RCC 7860 (cell line): ENCODE data around the gene CNOT6.
A peak's percentile ranks its signal among the peaks of the same experiment; 100 is the strongest.
"Not testable (repeated sequence)": the region's sequence is repeated elsewhere in the genome, so short reads cannot be mapped to it uniquely, and the experiment has no call there.

ENCODE experiments used
- DNase-seq: peaks from one replicate; pipeline ENCODE4 v3.0.0-alpha.2; 2015; ENCODE audit warnings: low spot score
- FAIRE-seq: peaks from 2 replicates; lab custom pipeline; 2012; peaks lifted over from hg19 to GRCh38; lab: Jason Lieb, UNC

Gene CNOT6

DNA sequence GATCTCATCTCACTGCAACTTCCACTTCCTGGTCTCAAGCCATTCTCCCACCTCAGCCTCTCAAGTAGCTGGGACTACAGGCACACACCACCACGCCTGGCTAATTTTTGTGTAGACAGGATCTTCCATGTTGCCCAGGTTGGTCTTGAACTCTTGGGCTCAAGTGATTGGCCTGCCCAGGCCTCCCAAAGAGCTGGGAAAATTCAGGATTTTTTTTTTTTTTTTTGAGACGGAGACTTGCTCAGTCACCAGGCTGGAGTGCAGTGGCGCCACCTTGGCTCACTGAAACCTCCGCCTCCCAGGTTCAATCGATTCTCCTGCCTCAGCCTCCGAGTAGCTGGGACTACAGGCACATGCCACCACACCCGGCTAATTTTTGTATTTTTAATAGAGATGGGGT lies 21.8 kb downstream of the CNOT6 start:
- FAIRE-seq, DNase-seq: not testable (repeated sequence)

DNA sequence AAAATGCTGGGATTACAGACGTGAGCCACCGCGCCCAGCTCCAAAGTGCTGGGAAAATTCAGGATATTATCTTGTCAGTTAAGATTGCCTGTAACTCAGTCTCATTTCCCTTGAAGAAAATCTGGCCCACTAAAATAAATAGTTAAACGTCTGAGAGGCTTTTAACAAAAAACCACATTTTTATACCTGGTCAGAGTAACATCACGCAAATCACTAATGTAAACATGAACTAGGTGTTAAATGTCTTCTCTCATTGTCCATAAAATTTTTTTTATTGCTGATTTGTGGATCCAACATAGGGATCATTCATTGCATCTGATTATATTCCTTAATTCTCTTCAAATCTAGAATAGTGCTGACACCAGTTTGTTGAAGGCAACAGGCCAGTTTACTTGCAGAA lies 22.3 kb downstream of the CNOT6 start:
- DNase-seq (no peak), FAIRE-seq (no peak)

DNA sequence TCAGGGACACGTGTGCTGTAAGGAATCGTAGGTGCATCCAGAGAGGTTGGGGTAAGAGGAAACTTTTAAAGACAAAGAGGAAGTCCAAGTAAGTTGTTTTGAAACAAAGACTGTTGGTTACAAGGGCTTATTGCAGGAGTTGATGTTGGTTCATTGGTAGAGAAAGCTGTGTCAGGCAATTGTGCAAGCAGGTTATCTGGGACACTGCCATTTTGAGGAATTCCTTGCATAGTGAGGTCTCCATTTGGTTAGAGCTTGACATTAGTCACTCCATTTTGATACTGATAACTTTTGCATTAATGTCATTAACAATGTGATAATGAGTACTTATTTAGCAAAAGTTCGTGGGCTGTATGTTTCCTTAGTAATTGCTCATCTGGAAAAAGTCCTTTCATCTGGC lies 24.9 kb downstream of the CNOT6 start:
- FAIRE-seq, result no peak

GRCh38 chr5:180521101-180521500 lies 26.9 kb downstream of the CNOT6 start:
- DNase-seq, result no peak
- FAIRE-seq, result no peak

More for the DNA sequence above, 24.9 kb downstream of the CNOT6 start:
- no peak for DNase-seq

- DNase-seq (no peak), FAIRE-seq (no peak)
Observed at GRCh38 chr5:180521591-180521990, 27.4 kb downstream of the CNOT6 start.

- DNase-seq (no peak), FAIRE-seq (no peak)
Observed at GRCh38 chr5:180522330-180522729, 28.2 kb downstream of the CNOT6 start.

GRCh38 chr5:180523629-180524466 lies 29.7 kb downstream of the CNOT6 start:
- FAIRE-seq, result peak; percentile 16
- no peak for DNase-seq

GRCh38 chr5:180525399-180525798 lies 31.2 kb downstream of the CNOT6 start:
- FAIRE-seq (no peak), DNase-seq (no peak)

- DNase-seq (no peak), FAIRE-seq (no peak)
Observed at GRCh38 chr5:180526269-180526668, 32.1 kb downstream of the CNOT6 start.

DNA sequence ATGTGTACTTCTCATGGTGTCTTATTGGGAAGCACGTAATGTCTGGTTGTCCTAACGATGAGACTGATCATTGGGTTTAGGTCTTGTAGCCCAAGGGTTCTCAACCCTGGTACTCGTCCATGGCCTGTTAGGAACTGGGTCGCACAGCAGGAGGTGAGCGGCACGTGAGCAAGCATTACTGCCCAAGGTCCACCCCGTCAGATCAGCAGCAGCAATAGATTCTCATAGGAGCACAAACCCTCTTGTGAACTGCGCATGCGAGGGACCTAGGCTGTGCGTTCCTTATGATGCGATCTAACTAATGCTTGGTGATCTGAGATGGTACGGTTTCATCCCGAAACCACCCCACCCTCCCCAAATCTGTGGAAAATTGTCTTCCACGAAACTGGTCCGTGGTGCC lies 33.5 kb downstream of the CNOT6 start:
- DNase-seq (no peak), FAIRE-seq (no peak)

DNA sequence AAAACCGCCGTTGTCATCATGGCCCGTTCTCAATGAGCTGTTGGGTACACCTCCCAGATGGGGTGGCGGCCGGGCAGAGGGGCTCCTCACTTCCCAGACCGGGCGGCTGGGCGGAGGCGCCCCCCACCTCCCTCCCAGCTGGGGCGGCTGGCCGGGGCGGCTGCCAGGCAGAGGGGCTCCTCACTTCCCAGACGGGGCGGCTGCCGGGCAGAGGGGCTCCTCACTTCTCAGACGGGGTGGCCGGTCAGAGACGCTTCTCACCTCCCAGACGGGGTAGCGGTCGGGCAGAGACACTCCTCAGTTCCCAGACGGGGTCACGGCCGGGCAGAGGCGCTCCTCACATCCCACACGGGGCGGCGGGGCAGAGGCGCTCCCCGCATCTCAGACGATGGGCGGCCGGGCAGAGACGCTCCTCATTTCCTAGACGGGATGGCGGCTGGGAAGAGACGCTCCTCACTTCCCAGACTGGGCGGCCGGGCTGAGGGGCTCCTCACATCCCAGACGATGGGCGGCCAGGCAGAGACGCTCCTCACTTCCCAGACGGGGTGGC lies 36.9 kb downstream of the CNOT6 start:
- not testable (repeated sequence) for FAIRE-seq, DNase-seq

DNA sequence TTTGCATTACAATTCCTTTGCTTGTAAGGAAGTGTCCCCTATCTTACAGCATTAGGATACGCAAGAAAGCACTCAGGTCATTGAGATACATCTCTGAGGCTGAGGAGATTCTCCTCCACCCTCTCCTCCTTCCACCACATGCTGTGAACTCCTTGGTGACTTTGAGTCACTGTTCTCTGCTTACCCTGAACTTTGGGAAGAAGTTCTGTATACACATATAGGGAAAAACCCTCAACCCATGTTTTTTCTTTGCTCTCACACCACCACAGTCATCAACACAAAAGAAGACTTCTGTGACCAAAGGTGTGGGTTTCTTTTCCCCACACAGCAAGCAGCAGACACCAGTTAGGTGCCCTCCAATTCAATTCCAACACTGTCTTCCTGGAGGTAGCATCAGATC lies 38.1 kb downstream of the CNOT6 start:
- FAIRE-seq (no peak), DNase-seq (no peak)

GRCh38 chr5:180533845-180534244 lies 39.7 kb downstream of the CNOT6 start:
- no peak for DNase-seq
- FAIRE-seq, result no peak

DNA sequence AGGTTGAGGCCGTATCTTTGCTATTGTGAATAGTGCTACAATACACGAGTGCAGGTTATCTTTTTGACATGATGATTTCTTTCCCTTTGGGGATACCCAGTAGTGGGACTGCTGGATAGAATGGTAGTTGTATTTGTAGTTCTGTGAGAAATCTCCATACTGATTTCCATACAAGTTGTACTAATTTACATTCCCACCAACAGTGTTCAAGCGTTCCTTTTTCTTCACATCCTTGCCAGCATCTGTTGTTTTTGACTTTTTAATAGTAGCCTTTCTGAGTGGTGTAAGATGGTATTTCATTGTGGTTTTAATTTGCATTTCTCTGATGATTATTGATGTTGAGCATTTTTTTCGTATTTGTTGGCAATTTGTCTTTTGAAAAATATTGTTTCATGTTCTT lies 41.4 kb downstream of the CNOT6 start:
- no peak for FAIRE-seq
- no peak for DNase-seq

- DNase-seq, result no peak
- no peak for FAIRE-seq
Observed at GRCh38 chr5:180540050-180540694, 46.0 kb downstream of the CNOT6 start.

DNA sequence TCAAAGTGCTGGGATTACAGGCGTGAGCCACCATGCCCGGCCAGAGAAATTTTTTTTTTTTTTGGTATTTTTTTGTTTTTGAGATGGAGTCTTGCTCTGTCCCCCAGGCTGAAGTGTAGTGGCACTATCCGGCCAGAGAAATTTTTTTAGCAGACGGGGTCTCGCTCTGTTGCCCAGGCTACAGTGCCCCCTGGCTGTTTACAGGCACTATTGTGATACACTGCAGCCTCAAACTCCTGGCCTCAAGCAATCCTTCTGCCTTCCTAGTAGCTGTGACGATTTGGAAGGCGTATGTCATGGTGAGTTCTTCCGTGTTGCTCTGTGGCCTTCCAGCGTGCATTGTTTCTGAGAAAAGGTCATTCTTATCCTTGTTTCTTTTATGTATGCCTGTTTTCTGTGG lies 47.5 kb downstream of the CNOT6 start:
- FAIRE-seq (no peak), DNase-seq (no peak)

DNA sequence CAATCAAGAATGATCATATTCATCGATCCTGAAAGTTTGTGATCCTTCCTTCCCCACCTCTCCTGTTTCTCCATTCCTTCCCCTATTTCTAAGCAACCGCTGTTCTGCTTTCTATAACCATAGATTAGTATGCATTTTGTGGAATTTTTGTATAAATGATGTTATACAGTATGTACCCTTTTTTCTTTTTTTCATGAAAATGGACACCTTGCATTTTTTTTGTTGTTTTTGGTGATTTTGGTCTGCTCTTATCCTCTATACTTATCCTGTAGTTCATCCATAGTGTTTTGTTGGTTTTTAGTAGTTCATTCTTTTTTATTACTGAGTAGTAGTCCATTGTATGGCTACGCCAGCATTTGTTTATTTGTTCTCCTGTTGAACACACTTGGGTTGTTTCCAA lies 51.1 kb downstream of the CNOT6 start:
- DNase-seq, result no peak

GRCh38 chr5:180548563-180548962 lies 54.4 kb downstream of the CNOT6 start:
- FAIRE-seq, result no peak
- DNase-seq, result no peak

More for the DNA sequence above, 51.1 kb downstream of the CNOT6 start:
- no peak for FAIRE-seq

DNA sequence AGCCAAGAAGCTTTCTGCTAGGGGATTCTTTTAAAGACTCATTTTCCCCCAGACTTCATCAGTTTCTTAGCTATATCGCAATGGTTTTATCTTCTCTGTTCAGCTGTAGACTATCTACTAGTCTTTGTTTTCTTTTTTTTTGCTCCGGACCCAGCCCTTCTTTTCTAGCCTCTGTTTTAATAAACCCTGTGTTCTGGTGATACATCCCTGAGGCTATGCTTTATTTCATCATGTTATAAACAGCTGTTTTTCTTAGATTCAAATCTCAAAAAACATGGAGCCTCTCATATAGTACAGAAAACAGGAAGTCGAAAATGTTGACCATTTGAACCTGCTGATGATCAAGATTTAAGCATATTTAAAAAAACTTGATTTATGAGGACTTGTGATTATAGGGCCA lies 59.4 kb downstream of the CNOT6 start:
- no peak for FAIRE-seq

GRCh38 chr5:180555168-180555921 lies 61.2 kb downstream of the CNOT6 start:
- no peak for FAIRE-seq
- no peak for DNase-seq

More for the DNA sequence above, 59.4 kb downstream of the CNOT6 start:
- no peak for DNase-seq

DNA sequence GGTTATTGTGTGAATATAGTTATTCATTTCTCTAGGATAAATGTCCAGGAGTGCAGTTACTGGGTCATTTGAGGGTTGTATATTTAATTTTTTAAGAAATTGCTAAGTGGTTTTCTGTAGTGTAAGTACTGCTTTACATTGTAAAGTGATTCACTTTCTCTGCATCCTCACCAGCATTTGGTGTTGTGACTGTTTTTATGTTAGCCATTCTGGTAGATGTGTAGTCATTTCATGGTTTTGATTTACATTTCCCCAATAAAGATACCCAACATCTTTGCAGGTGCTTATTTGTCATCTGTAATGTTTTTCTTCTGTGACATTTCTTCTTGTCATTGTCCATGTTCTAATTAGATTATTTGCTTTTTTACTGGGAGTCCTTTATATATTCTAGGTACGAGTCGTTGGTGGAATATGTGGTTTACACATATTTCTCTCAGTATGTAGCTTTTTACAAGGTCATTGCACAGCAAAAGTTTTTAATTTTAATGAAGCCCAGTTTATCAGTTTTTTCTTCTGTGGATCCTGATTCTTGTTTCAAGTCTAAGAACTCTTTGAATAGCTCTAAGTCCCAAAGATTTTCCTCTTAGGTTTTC lies 63.1 kb downstream of the CNOT6 start:
- no peak for DNase-seq

More for the DNA sequence above, 63.1 kb downstream of the CNOT6 start:
- FAIRE-seq, result no peak
